Stimulated activated CD8-positive, alpha-beta memory T cell treated with anti-CD3 and anti-CD28 coated beads, Interleukin-7, amount 100 ng/mL, for 1 hour (primary cell): ENCODE results near the gene HTR3C.
"Not testable (repeated sequence)": the region's sequence is repeated elsewhere in the genome, so short reads cannot be mapped to it uniquely, and the experiment has no call there.

ENCODE experiments used
- DNase-seq, 2 donors: peaks; one replicate each; pipeline ENCODE4 v3.0.0-alpha.2; 2020; ENCODE audit warnings: low read depth in 2 of 2

The HTR3C gene

GRCh38 chr3:184052767-184053166 is at the start of gene HTR3C:
TSS of gene HTR3C (plus strand) at chr3:184053047. CDS start at chr3:184053081, 34 bp downstream.
- no peak for DNase-seq

- DNase-seq = no peak
Observed at GRCh38 chr3:184003187-184003967, 49.5 kb upstream of the HTR3C start.

GRCh38 chr3:184004476-184004875 is 48.4 kb upstream of the HTR3C start:
- DNase-seq = no peak

- DNase-seq = no peak
Observed at GRCh38 chr3:184005941-184006507, 46.8 kb upstream of the HTR3C start.

GRCh38 chr3:184007143-184007813 is 45.6 kb upstream of the HTR3C start:
- not testable (repeated sequence) for DNase-seq

- no peak for DNase-seq
Observed at GRCh38 chr3:184008161-184008560, 44.7 kb upstream of the HTR3C start.

GRCh38 chr3:184011230-184011876 is 41.5 kb upstream of the HTR3C start:
- no peak for DNase-seq

GRCh38 chr3:184011937-184012889 is 40.6 kb upstream of the HTR3C start:
- no peak for DNase-seq

GRCh38 chr3:184015381-184016019 is 37.3 kb upstream of the HTR3C start:
- DNase-seq = no peak

- no peak for DNase-seq
Observed at GRCh38 chr3:184016169-184016570, 36.7 kb upstream of the HTR3C start.

GRCh38 chr3:184016811-184017671 is 35.8 kb upstream of the HTR3C start:
- DNase-seq = peak; percentile 6 to 14

- DNase-seq = peak; percentile 62 to 69
Observed at GRCh38 chr3:184017672-184018423, 35.0 kb upstream of the HTR3C start, which contains the start of gene ABCC5. TSS of gene ABCC5 (minus strand) at chr3:184017884. CDS start at chr3:184014392, 3,492 bp downstream.

GRCh38 chr3:184018424-184018973 is 34.3 kb upstream of the HTR3C start:
- no peak for DNase-seq

- no peak for DNase-seq
Observed at GRCh38 chr3:184022323-184022722, 30.5 kb upstream of the HTR3C start.

- DNase-seq = not testable (repeated sequence)
Observed at GRCh38 chr3:184025256-184025655, 27.6 kb upstream of the HTR3C start.

GRCh38 chr3:184028275-184028890 is 24.5 kb upstream of the HTR3C start:
- not testable (repeated sequence) for DNase-seq

GRCh38 chr3:184029443-184029842 is 23.4 kb upstream of the HTR3C start:
- DNase-seq = no peak

GRCh38 chr3:184030536-184030935 is 22.3 kb upstream of the HTR3C start:
- DNase-seq = no peak
